ENCODE data around the gene TJP3.
"Not testable (repeated sequence)": the region's sequence is repeated elsewhere in the genome, so short reads cannot be mapped to it uniquely, and the experiment has no call there.

The TJP3 gene

GRCh38 chr19:3746371-3747056 lies 38.3 kb downstream of the TJP3 start:
- no peak for DNase-seq

GRCh38 chr19:3748965-3749364 lies 40.8 kb downstream of the TJP3 start:
- DNase-seq = no peak

- DNase-seq = no peak
Observed at GRCh38 chr19:3750211-3750610, 42.0 kb downstream of the TJP3 start.

- no peak for DNase-seq
Observed at GRCh38 chr19:3751236-3751635, 43.1 kb downstream of the TJP3 start.

GRCh38 chr19:3752492-3752891 lies 44.3 kb downstream of the TJP3 start:
- no peak for DNase-seq

- no peak for DNase-seq
Observed at GRCh38 chr19:3753631-3754410, 45.6 kb downstream of the TJP3 start.

- DNase-seq = not testable (repeated sequence)
Observed at GRCh38 chr19:3757705-3758104, 49.5 kb downstream of the TJP3 start.

GRCh38 chr19:3758297-3758696 lies 50.1 kb downstream of the TJP3 start:
- not testable (repeated sequence) for DNase-seq

- DNase-seq = no peak
Observed at GRCh38 chr19:3759482-3760254, 51.5 kb downstream of the TJP3 start.

- DNase-seq = peak; percentile 20
Observed at GRCh38 chr19:3760871-3761361, 52.7 kb downstream of the TJP3 start.

GRCh38 chr19:3761382-3762129 lies 53.4 kb downstream of the TJP3 start, which contains the start of gene APBA3:
Gene APBA3 (minus strand): TSS chr19:3761692. CDS start chr19:3760264, 1,428 bp downstream.
- DNase-seq = peak; percentile 98

- DNase-seq = no peak
Observed at GRCh38 chr19:3762130-3762473, 53.9 kb downstream of the TJP3 start.

- DNase-seq = peak; percentile 100
Observed at GRCh38 chr19:3762501-3763459, 54.6 kb downstream of the TJP3 start, which contains the start of gene MRPL54. Gene MRPL54 (plus strand): TSS chr19:3762682. CDS start chr19:3762701, 19 bp downstream.

GRCh38 chr19:3765121-3765520 lies 56.9 kb downstream of the TJP3 start:
- DNase-seq = no peak

GRCh38 chr19:3765757-3766156 lies 57.6 kb downstream of the TJP3 start:
- not testable (repeated sequence) for DNase-seq

GRCh38 chr19:3766520-3766919 lies 58.3 kb downstream of the TJP3 start:
- DNase-seq = peak; percentile 33

- DNase-seq = no peak
Observed at GRCh38 chr19:3767050-3767449, 58.9 kb downstream of the TJP3 start.

GRCh38 chr19:3768015-3768747 lies 60.0 kb downstream of the TJP3 start:
- DNase-seq = no peak

- DNase-seq = no peak
Observed at GRCh38 chr19:3768748-3769099, 60.5 kb downstream of the TJP3 start.

GRCh38 chr19:3769494-3769893 lies 61.3 kb downstream of the TJP3 start:
- DNase-seq = no peak

Measured in activated CD4-positive, alpha-beta T cell treated with anti-CD3 and anti-CD28 coated beads, Interleukin-2, Interleukin-6, amounts not matched to agents 100 ng/mL and 50 ng/mL, durations not matched to agents 16 hours and 8 hours (primary cell).